Caco-2 (cell line): Measurements from ENCODE around the gene IQGAP3. TPM values are rescaled to one million over a fixed set of nuclear protein-coding genes. Genes with fewer than 3 reads are reported as not detected.

Source experiments
- BruUV-seq: library from RNA; stranded (reverse); fragments of 400-500 nt; replicated peaks from 2 replicates; lab custom pipeline; 2021; lab: Mats Ljungman, UMichigan
- CTCF ChIA-PET: fragments of 300-600 bp; sonication (Branson Sonifier 250); formaldehyde crosslinking; loops from one replicate; lab custom pipeline; 2022; ENCODE audit warnings: antibody characterized with exemption; lab: Charles Lee
- POLR2A ChIA-PET: fragments of 300-600 bp; sonication (Branson Sonifier 250); formaldehyde crosslinking; loops from one replicate; lab custom pipeline; 2022; ENCODE audit warnings: antibody characterized with exemption; lab: Charles Lee
- DNase-seq, 2 experiments: peaks; one replicate each; pipeline versions ENCODE4 v3.0.0 to v3.0.0-alpha.2; 2020 to 2022
- H3K27me3 ChIP-seq: replicated peaks from 2 replicates; pipeline ENCODE4 v1.6.0; 2011; ENCODE audit warnings: low read length; ENCODE audit not compliant: control insufficient read depth, insufficient read depth
- H3K36me3 ChIP-seq: 2 replicates; pipeline ENCODE4 v1.5.1; 2011; ENCODE audit warnings: low read length; ENCODE audit not compliant: control insufficient read depth, insufficient read depth
- H3K4me1 ChIP-seq: fragments of 250-450 bp; sonication (Bioruptor Pico); 2 replicates; pipeline ENCODE4 v1.5.1; 2020; ENCODE audit warnings: mild to moderate bottlenecking
- H3K4me3 ChIP-seq: 2 replicates; pipeline ENCODE4 v1.5.1; 2011; ENCODE audit warnings: low read depth, mild to moderate bottlenecking, control low read depth, low read length
- H3K9me3 ChIP-seq: fragments of 250-450 bp; sonication (Bioruptor Pico); 2 replicates; pipeline ENCODE4 v1.5.1; 2020; ENCODE audit warnings: mild to moderate bottlenecking, moderate library complexity
- H3K27ac Mint-ChIP-seq: one replicate; pipeline ENCODE4 v1.8.0; 2022; ENCODE audit warnings: mixed read lengths; ENCODE audit not compliant: unreplicated experiment
- H3K27me3 Mint-ChIP-seq: one replicate; pipeline ENCODE4 v1.8.0; 2022; ENCODE audit warnings: mixed read lengths; ENCODE audit not compliant: insufficient read depth, unreplicated experiment
- H3K36me3 Mint-ChIP-seq: one replicate; pipeline ENCODE4 v1.8.0; 2022; ENCODE audit warnings: mild to moderate bottlenecking, mixed read lengths; ENCODE audit not compliant: insufficient read depth, unreplicated experiment
- H3K4me1 Mint-ChIP-seq: one replicate; pipeline ENCODE4 v1.8.0; 2022; ENCODE audit warnings: low read depth, mixed read lengths; ENCODE audit not compliant: unreplicated experiment
- H3K4me3 Mint-ChIP-seq: one replicate; pipeline ENCODE4 v1.8.0; 2022; ENCODE audit warnings: mild to moderate bottlenecking, moderate library complexity, mixed read lengths; ENCODE audit not compliant: unreplicated experiment
- H3K9me3 Mint-ChIP-seq: one replicate; pipeline ENCODE4 v1.8.0; 2022; ENCODE audit warnings: mixed read lengths; ENCODE audit not compliant: unreplicated experiment
- CTCF ChIP-seq, 2 experiments: fragments of 200-600 bp in 1 of 2; IDR thresholded peaks; 1 replicate in 1 of 2; 2 replicates in 1 of 2; pipeline versions ENCODE4 v1.5.1 to v1.8.0; 2011 to 2022; ENCODE audit warnings: antibody characterized with exemption in 1 of 2, control low read depth in 1 of 2, inconsistent platforms in 1 of 2, low read depth in 1 of 2, low read length in 1 of 2, mild to moderate bottlenecking in 1 of 2, moderate library complexity in 1 of 2; ENCODE audit not compliant: insufficient read depth in 1 of 2, severe bottlenecking in 1 of 2, unreplicated experiment in 1 of 2
- intact Hi-C: fragments of 100-400 bp; cut with micrococcal nuclease; formaldehyde crosslinking; loops from one replicate; pipeline ENCODE4 v1.10.0; 2022; ENCODE audit not compliant: unreplicated experiment
- total RNA-seq: library from RNA; stranded (reverse); gene quantifications from 2 replicates; pipeline ENCODE4 v1.2.3, GENCODE V29; 2022

Gene IQGAP3
- total RNA-seq, 1 experiment from 2014 or later: 37.6 TPM

DNA sequence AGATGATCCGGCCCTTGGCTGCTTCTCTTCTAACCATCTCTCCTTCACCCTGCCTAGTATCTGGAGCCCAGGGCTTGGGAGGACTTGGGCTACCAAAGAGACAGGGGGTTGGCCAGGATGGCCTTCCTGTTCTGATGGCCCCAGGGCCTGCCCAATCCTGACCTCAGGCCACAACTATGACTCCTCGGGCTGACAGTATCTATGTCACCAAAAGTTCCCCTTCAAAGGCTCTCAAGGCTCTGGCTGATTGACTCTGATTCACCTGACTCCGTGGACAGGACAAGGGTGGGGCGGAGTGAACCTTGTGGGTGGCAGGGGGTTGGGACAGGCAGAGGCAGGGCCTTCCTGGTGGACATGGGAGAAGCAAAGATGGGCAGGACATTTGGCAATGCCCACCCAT lies 84.5 kb downstream of the IQGAP3 start:
- Histone ChIP-seq H3K36me3 (peaks cover 1% of the 10 kb centered on the region; the same call in 1 of the 2 replicates), H3K9me3 (no peaks in the 10 kb centered on the region), H3K4me3 (no peak overlapping the region), H3K4me1 (no peaks in the 10 kb centered on the region), H3K27me3 (no peaks in the 10 kb centered on the region)
- DNase-seq: no peak
- ChIA-PET CTCF (no interaction called here), POLR2A (no interaction called here)
- no TSS peak for BruUV-seq
- H3K4me1 Mint-ChIP-seq: peaks cover 14% of the 10 kb centered on the region
- H3K4me3 Mint-ChIP-seq: no peak overlapping the region
- TF ChIP-seq CTCF (IDR thresholded peaks at IDR 0.05; ENCODE audit: insufficient read depth in 1 of 2, low read depth in 1 of 2, low read length in 1 of 2, severe bottlenecking in 1 of 2, unreplicated experiment in 1 of 2): no peak
- H3K9me3 Mint-ChIP-seq: no peaks in the 10 kb centered on the region
- peaks cover 5% of the 10 kb centered on the region for H3K36me3 Mint-ChIP-seq
- no peak overlapping the region for H3K27ac Mint-ChIP-seq
- intact Hi-C loops: no loop called here
- H3K27me3 Mint-ChIP-seq: no peaks in the 10 kb centered on the region

DNA sequence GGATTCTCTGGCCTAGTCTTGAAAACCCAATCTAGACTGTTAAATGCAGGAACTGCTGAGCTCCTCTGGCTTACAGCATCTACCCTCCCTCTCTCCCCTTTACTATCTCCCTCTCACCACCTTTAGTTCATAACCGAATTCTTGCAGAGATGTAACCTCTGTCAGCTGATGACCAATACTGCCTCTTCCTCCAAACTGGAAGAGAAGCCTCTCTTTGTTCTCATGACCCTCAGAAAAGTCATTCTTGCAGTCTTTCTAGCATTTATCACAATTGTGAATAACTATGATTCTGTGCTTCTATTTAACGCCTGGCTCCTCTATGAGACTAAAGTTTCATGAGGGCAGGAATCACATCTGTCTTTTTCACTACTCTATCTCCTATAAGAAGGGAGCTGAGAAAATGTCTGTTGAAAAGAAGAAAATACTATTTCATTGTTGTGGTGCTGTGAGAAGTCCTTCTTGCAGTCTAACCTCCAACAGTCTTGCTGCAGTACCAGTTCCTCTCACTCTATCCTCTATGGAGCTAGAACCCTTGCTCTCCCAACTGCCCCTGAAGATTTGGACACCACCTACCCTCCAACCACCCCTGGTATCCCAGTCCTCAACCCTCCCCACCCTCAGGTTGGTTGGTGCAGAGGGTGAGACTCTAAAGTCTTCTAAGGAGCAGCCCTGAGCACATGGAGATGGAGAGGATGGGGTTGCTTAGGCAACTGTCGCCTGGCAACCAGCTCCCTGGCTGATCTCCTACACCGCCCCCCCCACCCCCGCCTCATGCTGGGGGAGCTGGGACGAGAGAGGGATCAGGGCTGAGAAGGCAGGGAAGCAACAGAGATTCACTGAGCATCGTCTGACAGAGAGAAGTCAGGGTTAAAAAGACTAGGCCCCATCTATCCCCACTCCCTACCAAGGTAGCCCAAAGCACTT lies 85.7 kb downstream of the IQGAP3 start:
- TF ChIP-seq CTCF (IDR thresholded peaks at IDR 0.05; ENCODE audit: insufficient read depth in 1 of 2, low read depth in 1 of 2, low read length in 1 of 2, severe bottlenecking in 1 of 2, unreplicated experiment in 1 of 2): no peak
- intact Hi-C loops: no loop called here
- Histone ChIP-seq H3K4me3 (no peak overlapping the region), H3K27me3 (no peaks in the 10 kb centered on the region), H3K4me1 (no peaks in the 10 kb centered on the region), H3K36me3 (peaks cover 5% of the 10 kb centered on the region), H3K9me3 (no peaks in the 10 kb centered on the region)
- Mint-ChIP-seq H3K9me3 (no peaks in the 10 kb centered on the region), H3K36me3 (peaks cover 5% of the 10 kb centered on the region), H3K27me3 (no peaks in the 10 kb centered on the region), H3K4me1 (peaks cover 14% of the 10 kb centered on the region), H3K27ac (no peak overlapping the region), H3K4me3 (no peak overlapping the region)
- no peak for DNase-seq
- no TSS peak for BruUV-seq
- POLR2A ChIA-PET: no interaction called here
- CTCF ChIA-PET: interaction anchor here (0.6 kb wide), 2 partner anchors 30 to 1628 kb away, joined by 3 read pairs; no protein-coding TSS in a partner anchor

DNA sequence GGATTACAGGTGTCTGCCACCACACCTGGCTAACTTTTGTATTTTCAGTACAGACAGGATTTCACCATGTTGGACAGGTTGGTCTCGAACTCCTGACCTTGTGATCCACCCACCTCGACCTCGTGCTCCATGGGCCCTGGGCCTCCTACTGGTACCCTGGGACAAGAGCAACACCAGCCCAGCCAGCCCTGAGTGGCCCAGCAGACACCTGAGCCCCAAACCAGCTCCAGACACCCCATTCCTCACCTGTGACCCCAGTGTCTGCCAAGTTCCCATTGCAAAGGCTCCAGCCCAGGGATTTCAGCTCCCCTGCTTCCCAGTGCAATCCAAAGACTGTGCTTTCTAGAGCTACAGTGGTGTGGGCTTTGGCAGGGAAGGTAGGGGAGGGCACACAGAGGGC lies 86.4 kb downstream of the IQGAP3 start:
- CTCF ChIA-PET: interaction anchor here (0.6 kb wide), 3 partner anchors 29 to 1628 kb away, joined by 3 to 5 read pairs (median 3); no protein-coding TSS in a partner anchor
- POLR2A ChIA-PET: interaction anchor here (1.7 kb wide), 1 partner anchor 15 kb away, joined by 14 read pairs; the partner anchor contains the start of gene MEF2D
- H3K4me3 Mint-ChIP-seq: no peak overlapping the region

More for the DNA sequence above, 86.4 kb downstream of the IQGAP3 start:
- H3K4me1 Mint-ChIP-seq: peaks cover 13% of the 10 kb centered on the region
- no peaks in the 10 kb centered on the region for H3K9me3 Mint-ChIP-seq
- no peak overlapping the region for H3K27ac Mint-ChIP-seq
- no peak for TF ChIP-seq CTCF (IDR thresholded peaks at IDR 0.05; ENCODE audit: insufficient read depth in 1 of 2, low read depth in 1 of 2, low read length in 1 of 2, severe bottlenecking in 1 of 2, unreplicated experiment in 1 of 2)
- intact Hi-C loops: no loop called here
- Histone ChIP-seq H3K4me1 (no peaks in the 10 kb centered on the region), H3K36me3 (peaks cover 3% of the 10 kb centered on the region), H3K9me3 (no peaks in the 10 kb centered on the region), H3K4me3 (no peak overlapping the region), H3K27me3 (no peaks in the 10 kb centered on the region)
- DNase-seq: no peak
- H3K27me3 Mint-ChIP-seq: no peaks in the 10 kb centered on the region
- BruUV-seq: no TSS peak
- H3K36me3 Mint-ChIP-seq: peaks cover 5% of the 10 kb centered on the region
